Occipital lobe (tissue), 2 donors: ENCODE measurements around the gene RCAN2. TPM values are rescaled to one million over a fixed set of nuclear protein-coding genes. Genes with fewer than 3 reads are reported as not detected.

ENCODE experiments used
- DNase-seq: peaks from one replicate; lab custom pipeline; 2025; lab: John Stamatoyannopoulos, UW
- total RNA-seq: library from RNA; depleted of rRNA; stranded (reverse); fragments of >200 nt; gene quantifications from one replicate; pipeline ENCODE4 v1.2.3, GENCODE V29; 2014

RCAN2 gene
- total RNA-seq, 1 donor from 2014 or later = 7.0 TPM

DNA sequence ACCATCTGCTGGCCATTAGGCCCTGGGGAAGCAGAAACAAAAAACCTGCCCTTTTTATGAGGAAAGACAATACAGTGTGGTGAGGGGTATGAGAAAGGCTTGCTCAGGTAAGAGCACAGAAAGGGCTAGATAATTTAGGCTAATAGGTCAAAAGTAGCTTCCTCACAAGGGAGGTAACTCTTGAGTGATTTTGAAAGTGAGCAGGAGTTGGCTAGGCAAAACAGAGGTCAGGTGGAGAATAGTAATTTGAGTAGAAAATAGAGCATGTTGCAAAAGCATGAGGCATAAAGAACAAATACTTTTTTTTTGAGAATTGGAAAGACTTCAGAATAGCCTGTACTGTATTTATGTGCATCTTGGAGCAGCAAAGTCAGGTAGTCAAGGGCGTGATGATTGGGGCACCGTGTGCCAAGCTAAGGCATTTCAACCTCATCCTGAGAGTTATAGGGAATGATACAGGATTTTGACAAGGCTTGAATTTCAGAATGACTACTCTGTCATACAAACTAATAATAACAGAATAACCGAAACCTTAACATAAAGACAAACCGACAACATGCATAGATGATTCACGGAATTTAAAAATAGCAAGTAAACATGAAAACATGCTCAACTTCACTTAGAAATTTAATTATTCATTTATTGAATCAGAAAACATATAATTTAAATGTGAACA lies 197.5 kb downstream of the RCAN2 start:
- no peak for DNase-seq

DNA sequence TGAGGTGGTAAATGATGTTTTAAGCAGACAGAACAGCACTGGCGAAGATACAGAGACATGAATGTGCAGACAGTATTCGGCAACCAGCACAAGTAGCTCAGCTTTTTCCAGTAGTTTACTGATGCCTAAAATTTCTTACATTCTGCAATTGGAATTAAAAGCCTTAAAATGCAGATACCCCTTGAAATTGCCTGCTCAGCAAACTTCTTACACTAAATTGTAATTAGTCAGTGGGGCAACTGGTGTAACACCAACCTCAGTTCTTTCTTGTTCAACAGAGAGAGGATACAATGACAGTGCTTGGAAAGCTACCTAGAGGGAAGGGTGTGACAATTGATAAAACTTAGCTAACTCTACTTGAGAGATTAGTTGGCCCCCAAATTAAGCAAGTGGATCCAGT lies 199.4 kb downstream of the RCAN2 start:
- no peak for DNase-seq

DNA sequence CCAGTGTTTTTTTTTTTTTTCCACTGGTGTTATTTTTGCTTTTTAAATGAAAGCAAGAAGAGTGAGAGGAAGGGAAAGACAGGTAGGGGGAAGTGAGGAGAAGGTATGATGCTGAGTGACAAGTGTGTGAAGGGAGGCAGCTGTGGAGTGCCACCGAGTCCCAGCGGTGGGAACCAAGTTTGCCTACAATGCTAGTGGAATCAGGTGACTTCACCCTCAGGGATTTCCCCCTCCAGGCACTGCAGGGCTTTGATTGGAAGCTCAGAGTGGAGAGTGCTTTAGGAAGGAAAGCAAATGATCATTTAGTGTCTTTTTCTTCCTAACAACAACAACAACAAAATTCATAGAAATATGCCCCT lies 200.0 kb downstream of the RCAN2 start:
- DNase-seq = no peak

DNA sequence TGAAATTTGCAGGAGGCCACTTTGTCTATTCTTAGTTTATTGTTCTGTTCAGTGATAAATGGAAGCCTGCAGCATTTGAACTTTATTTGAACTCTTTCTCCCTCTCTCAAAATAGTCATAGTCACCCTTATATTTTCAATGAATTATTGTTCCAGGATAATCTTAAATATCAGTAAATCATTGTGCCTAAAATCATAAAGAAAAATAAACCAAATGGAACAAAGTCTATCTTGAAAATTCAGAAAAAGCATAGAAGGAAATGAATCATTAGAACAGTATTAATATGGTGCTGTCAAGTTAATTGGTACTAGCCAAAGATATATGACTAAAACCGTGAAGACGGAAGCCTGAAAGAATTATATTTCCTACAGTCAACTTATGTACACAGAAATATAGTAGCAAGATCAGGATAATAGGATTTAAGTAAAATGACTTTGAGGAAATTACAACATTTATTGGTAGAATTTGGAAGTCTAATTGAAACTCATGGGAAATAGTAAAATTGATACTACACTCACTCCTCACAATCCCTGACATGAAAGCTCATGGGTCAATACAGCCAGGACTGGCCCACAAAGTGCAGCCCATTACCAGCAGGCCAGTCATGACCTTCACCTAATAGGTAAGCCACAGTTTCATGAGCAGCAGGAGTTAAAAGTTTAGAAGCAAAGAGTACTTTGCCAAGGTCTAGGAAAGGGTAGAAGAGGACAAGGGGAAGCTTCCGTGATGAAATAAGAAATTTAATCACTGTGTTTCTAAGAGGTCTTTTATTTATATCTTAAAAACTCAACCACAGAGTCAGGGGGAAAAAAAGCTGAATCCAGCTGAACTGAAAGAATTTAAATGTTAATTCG lies 200.6 kb downstream of the RCAN2 start:
- DNase-seq = no peak

DNA sequence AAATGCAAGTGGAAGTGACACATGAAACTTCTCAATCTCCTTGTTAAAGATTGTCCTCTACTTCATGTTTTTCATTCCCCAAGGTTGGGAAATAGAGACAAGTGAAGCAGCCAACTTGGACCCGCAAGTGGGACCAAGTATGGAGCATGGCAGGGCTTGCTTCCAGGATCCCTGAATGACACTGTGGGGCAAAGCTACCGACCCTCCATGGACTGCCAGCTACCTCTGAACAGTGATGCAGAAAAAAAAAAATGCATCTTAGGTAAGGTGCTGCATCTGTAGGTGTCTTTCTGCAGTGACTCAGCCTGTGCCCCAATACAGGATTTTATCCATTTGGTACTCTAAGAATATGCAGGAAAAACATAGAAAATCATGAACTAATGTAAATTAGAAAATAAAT lies 201.4 kb downstream of the RCAN2 start:
- DNase-seq = no peak

DNA sequence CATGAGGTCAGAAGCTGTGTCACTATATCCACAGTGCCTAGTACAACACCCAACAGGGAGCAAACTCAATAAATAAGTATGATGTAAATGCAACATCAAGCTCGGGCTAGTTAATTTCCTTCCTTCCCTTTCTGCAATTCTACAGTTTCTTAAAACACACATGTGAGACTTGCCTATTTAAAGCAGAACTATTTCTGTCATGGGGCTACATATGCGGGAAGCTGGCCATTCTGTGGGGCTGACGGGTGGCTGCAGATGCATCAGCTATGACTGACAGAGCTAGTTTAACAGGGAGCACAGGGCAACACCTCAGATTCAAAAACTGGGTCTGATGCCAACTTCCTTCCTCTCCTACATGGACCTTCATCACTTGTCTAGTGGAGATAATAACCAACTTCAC lies 202.4 kb downstream of the RCAN2 start:
- no peak for DNase-seq

DNA sequence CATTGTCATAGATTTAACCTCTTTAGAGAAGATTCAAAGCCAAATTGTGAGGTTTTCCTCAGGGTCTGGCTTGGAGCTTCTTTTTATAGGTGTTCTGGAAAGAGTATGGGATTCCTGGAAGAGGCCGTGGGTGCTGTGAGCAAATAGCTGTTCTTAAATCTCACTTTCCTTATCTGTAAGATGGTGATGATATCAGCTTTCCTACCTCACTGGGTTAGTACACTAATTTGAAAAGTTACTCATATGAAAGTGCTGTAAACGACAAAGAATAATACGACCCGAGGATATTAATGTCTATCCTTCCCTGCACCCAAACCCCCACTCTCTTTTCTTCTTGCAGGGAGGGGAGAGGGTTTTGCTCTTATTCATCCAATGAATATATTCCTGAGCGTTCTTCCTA lies 203.6 kb downstream of the RCAN2 start:
- no peak for DNase-seq

DNA sequence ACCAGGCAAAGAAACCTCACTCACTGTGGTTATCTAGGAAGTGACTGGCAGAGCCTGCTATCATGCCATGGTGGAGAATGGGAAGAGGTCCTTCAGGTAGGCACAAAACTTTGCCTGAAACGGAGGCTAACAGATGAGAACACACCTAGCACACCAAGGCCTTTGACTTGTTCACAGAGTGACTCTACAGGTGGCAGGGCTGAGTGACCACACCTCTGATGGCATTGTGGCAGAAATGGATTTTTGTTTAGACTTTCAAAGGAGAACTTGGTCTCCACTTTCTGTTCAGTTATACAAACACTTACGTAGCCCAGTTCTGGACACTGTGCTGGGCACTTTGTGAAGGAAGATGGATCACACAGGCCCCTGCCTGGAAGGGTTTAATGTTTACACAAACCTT lies 204.2 kb downstream of the RCAN2 start:
- no peak for DNase-seq

DNA sequence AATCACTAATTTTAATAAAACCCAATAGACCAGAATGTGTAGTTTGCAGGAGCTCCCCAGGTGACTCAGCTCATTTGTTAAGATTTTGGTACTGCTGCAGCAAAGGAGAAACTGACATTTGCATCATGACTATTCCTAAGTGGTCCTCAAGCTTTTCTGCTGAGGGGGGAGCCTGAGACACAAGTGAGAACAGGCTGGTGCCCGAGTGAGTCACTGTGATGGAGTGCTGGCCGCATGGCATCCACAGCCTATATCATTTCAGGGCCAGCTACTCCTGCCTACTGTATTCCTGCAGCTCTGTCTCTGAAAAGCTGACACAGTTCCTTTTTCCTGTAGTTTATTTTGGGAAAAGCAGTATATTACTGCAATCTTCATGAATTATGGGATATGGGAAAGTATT lies 206.8 kb downstream of the RCAN2 start:
- DNase-seq = peak; percentile 16

DNA sequence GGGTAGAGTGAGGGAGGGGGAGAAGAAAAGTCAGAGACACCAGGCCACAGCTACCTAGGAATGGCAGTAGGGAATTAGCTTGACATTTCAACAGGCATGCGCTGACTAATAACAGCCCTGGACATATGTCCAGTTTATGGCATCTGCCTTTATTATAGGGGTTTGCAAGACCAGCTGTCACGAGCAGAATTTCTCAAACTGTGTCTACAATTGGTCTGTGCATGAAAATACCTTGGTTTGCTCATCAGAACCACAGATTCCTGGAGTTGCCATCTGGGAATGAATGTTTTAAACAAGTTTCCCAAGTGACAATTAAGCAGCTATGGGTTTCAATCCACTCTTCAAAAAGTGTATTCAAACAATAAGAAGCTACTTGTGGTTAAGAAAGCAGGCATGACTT lies 210.1 kb downstream of the RCAN2 start:
- DNase-seq = no peak

DNA sequence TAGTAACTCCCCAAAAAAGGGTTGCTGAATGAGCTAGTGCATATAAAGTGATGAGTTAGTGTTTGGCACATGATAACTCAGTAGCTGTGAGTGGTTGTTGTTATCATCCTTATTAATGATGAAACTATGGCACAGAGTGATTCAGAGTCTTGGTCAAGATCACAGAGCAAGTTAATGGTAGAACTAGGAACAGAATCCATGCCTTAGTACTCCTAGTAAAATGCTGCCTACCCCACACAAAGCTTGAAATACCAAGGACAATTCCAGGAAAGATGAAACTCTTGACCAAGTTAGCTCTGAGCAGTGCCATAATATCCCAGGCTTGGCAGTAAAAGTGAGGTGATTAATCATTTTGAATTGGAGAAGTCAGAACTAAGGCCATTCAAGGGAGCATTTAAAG lies 211.4 kb downstream of the RCAN2 start:
- DNase-seq = no peak

DNA sequence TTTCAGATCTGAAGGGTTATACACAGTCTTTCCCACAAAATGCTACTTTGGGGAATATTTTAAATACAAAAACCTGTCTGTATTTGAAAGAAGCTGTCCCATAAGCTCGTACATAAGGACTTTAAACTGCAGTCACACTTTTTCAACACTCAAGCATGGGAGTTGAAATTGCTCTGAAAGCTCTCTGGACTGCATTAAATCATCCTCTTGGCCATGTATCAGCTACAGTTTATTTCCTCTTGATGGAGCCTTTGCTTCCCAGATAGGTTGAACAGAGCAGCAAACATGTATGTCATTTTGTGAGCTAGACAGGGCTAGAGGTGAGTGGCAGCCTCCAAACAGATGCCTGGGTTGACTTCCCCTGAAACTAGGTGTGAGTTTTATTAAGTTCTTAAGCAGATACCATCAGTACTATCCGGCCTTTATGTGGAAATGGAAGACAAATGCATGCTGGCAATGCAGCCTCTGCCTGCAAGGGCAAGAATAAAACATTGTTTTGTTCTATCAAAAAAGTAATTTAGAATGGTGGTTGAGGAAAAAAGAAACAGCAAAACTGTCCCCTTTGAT lies 214.6 kb downstream of the RCAN2 start:
- no peak for DNase-seq

DNA sequence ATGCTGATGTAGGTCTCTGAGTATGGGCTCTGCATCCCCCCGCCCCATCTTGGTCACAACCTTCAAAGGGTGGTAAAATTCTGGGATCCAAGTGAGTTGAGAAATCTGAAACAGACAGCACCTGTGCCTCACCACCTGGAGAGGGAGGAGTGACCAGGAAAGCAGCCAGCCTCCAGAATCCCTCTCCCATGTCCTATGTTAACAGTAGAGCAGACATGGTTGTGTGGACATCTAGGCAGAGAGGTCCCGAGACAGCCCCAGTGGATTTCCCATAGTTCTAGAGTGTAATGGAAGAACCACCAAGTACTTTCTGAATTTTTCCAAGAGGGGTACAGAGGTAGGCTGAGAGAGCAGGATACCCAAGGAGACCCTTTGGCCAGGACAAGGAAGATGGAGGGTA lies 216.7 kb downstream of the RCAN2 start:
- DNase-seq = no peak

DNA sequence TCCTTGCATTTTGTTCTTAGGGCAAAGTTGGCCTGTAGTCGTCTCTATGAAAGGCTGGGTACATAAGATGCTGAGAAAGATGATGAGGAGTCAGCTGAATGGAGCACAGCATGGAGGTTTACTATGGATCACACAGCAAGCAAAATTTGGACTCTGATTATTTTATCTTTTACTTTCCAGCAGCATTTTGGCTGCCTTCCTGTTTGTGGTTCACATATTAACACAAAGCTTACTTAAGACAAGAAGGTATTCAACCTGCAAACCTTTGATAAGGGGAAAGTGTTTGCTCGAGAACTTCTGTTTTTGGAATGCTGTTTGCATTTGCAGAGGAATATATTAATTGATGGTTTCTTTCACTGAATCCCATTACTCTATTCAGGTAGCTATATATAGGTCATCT lies 217.3 kb downstream of the RCAN2 start:
- DNase-seq = no peak

DNA sequence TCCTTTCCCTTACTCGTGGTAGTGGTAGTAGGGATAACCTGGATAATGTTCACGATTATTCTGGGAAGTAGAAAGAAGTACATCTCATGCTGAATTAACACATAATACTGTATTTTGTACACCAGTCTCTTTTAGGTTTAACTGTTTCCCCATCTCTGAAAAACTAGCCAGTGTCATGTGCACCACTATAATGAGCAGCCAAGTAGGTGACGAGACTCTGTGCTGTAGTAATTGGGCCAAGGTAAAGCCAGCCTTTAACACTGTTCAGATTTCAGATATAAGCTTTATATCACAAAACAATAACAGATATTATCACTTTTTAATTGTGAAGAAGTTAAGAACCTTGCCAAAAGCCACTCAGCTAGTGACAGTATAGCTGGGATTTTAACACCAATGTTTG lies 219.5 kb downstream of the RCAN2 start:
- DNase-seq = no peak

DNA sequence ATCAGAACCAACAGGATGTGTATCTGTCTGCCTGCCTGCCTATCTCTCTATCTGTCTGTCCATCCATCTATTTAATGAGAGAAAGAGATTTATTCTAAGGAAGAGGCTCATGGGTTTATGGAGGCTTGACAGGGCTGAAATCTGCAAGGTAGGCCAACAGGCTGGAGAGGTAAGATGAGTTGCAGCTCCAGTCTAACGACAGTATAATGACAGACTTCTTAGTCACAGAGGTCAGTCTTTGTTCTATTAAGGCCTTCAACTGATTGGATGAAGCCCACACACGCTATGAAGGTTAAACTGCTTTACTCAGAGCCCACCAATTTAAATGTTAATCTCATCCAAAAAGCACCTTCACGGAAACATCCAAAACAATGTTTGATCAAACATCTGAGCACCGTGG lies 220.1 kb downstream of the RCAN2 start:
- no peak for DNase-seq

DNA sequence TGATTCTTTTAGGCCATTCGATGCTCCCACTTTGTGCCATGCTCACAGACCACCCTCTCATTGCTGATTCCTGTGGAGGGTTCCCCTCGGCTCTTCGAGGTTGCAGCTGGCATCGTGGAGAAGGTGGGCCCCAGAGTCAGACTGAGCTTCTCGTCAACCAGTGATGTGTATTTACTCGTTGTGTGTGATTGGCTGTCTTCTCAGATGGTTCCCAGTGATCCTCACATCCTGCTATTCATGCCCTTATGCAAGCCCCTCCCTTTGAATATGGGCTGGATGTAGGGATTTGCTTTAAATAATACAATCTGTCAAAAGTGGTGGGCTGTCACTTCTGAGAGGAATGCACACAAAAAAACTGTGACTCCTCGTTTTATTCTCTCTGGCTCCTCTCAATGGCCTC lies 220.9 kb downstream of the RCAN2 start:
- no peak for DNase-seq

DNA sequence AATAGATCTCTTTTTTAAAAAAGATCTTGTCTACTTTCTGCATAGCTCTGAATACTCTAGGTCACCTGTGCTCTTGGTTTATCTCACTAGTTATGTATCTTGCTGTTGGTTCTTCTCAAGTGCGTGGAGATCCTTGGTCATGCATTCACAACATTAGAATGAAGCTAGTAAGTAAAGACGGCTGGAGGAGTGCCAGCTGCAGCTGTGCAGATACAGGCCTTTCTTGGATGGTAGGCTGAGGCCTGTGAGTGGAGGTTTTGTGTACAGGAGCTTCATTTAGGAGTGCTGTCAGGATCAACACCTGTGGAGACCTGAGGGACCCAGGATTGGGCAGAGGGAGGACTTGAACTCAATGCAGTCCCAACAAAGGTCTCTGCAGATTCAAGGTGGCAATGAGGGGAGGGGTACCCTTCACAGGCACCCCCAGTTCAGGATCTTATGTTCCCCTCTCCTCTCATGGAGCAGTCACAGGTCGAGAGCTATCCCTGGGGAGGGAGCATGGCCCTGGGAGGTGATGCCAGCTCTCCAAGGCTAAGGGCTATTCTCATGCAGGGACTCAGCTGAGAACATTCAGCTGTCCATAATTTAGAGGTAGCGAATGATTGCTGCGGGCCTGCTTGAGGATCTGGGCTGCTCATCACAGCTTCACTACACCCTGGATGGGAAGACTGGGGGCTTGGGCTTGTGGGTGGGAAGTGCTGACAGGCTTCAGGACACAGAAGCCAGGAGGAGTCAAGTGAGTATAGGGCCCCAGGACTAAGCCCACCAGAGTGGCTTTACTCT lies 221.6 kb downstream of the RCAN2 start:
- DNase-seq = no peak

DNA sequence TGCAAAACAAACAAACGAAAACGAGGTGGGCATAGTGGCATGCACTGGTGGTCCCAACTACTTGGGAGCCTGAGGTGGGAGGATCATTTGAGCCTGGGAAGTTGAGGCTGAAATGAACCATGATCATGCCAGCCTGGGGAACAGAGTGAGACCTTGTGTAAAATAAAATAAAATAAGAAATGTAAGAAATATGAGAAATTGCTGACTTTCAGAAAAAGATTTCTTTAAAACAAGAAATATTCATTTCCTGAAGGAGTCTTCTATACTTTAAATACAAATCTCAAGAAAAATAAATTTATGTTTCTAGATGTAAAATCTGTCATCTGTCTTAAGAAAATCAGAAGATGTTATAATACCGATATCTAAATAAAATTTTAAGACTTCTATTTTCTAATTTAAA lies 223.7 kb downstream of the RCAN2 start:
- DNase-seq = no peak

DNA sequence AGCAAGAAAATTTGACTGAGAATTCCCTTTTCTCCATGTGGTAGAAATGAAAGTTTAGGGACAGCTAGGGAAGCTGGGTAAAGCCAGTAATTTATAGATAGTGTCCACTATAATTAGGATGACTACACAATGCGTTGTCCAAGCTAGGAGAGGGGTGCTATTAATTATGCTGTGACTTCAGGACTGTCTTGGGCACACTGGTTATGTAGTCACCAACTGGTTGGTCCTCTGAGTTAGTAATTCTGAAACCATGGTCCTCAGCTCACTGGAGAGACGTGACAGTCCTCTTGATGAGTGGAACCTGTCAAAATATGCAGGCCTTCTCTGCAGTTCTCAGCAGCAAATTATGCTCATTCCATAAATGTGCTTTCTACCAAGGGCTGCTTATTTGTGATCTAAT lies 225.9 kb downstream of the RCAN2 start:
- no peak for DNase-seq

DNA sequence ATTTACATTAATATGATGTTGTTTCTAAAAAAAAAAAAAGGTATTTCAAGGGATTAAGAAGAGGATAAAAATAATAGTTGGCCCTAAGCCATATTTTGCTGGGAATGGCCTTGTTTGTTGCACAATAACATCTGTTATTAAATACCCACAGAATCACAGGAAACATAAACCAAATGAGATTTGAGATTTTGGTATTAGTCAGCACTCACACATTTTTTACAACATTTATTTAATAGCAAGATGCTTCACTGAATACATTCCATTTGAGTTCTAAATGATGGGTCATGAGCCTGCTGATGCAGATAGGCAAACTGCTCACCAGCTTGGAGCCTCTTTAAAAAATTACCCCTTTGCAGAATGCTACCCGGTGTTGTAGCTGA lies 227.6 kb downstream of the RCAN2 start:
- DNase-seq = no peak
